Activated CD4-positive, CD25-positive, alpha-beta regulatory T cell treated with anti-CD3 and anti-CD28 coated beads, Interleukin-2, amount 50 U/mL, for 16 hours (primary cell): ENCODE results near the gene TUBB2B.
"Not testable (repeated sequence)": the region's sequence is repeated elsewhere in the genome, so short reads cannot be mapped to it uniquely, and the experiment has no call there.

Experiments used
- DNase-seq: peaks from one replicate; pipeline ENCODE4 v3.0.0-alpha.2; 2020; ENCODE audit warnings: low read depth, low spot score

Gene TUBB2B

DNA sequence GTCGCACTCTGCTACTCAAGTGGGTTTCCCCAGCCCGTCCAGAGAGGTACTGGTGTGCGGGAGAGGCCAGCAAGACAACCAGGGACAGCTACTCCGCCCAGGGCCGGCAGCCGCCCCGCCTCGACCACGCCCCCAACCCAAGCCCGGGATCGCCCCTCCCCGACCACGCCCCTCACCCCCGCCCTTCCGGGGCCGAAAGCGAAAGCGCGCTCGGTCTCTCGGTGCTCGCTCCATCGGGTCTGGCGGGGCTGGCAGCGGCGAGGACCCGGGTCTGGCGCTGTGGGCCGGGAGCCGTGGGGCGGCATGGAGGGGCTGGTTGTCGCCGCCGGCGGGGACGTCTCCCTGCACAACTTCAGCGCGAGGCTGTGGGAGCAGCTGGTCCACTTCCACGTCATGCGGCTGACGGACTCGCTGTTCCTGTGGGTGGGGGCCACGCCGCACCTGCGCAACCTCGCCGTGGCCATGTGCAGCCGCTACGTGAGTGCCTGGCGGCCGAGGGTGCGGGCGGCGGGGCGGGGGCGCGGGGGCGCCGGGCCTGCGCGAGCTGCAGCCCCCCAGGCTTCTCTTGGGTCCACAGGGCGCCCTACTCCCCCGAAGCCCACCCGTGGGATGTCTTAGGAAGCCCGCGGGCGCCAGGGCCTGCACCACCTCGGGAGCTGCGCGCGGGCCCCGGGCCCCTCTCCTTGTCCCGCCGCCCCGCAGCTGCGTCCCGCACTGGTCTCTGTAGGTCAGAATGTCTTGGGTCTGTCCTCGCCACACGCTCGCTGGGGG lies 31.5 kb upstream of the TUBB2B start, which contains the start of gene PSMG4:
PSMG4 (plus strand) TSS at position 228 of the 771 bp plus-strand sequence; CDS start at position 304, 76 bp downstream.
- peak; percentile 89 for DNase-seq

DNA sequence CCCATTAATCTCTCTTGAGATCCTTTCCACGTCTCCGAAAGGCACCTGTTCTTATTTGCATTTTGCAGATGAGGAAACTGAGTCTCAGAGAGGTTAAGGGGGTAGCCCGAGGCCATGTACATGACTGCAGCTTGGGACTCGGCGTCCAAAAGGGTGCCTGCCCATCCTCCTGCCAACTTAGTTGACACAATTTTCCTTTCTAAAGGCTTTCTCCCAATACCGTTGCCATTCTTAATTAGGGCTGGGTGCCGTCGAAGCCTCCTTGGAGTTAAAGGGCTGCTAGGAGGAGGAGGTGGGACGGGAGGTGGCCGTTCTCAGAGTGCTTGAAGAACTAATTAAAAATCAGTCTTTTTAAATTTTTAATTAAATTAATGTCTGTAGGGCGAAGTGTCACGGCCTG lies 30.7 kb upstream of the TUBB2B start:
- no peak for DNase-seq

DNA sequence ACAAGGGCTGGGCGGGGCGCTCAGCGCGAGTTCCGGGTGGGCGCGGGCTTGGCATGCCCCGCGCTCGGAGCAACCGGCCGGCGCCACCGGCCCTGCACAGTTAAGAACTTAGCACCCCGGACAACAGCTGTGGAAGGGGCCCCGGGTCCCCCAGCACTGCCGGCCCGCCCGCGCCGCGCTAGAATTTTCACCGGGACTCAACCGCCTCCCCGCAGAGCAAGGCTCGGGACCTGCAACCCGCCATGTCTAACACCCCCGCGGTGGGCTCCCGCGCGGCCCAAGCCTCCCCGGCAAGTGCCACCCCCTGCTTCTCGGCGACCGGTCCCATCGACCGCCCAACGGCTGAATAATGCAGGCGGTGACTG lies 26.1 kb upstream of the TUBB2B start:
- DNase-seq, result no peak

DNA sequence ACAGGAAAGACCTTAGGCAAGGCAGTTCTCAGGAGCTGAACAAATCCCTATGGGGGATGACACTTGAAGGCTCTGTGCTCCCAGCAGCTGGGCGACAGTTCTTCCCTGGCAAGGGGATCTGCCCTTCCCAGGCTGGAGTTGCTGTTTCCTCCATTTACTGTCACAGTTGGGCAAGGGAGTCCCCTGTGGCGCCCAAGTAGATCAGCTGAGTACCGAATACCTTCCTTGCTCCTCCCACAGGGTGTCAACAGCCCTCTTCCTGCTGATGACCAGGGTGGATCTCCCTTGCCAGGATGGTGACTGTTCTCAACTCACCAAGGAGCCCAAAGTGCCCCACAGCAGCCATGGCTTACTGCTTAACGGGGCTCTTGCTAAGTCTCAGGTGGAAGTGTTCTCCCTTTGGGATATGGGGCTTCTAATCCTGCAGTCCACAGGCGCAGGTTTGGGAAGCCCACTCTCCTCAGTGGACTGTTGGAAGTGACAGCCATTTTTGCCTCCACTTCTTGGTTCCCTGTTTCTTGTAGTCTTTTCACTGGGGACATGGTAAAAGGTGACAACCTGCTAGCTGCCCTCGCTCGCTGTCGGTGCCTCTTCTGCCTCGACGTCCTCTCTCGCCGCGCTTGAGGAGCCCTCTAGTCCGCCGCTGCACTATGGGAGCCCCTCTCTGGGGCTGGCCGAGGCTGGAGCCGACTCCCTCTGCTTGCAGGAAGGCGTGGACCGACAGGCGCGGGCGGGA lies 25.6 kb upstream of the TUBB2B start:
- DNase-seq, result no peak

DNA sequence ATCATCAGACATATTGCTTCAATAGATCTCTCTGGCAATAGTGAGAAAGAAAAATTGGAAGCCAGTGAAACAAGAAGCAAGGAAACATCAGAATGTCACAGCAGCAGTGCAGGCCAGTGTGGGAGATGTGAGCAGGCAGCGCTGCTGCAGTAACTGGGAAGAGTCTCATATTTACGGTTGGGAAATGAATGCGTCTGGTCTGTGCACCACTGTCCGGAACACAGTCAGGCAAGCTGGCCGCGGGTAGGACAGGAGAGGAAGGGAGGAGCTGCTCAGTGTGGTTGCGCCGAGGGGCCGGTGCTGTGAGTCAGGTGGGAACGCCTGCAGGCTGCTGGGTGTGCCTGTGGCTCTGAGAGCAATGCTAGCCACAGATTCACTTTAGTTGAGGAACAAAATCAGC lies 24.9 kb upstream of the TUBB2B start:
- no peak for DNase-seq

DNA sequence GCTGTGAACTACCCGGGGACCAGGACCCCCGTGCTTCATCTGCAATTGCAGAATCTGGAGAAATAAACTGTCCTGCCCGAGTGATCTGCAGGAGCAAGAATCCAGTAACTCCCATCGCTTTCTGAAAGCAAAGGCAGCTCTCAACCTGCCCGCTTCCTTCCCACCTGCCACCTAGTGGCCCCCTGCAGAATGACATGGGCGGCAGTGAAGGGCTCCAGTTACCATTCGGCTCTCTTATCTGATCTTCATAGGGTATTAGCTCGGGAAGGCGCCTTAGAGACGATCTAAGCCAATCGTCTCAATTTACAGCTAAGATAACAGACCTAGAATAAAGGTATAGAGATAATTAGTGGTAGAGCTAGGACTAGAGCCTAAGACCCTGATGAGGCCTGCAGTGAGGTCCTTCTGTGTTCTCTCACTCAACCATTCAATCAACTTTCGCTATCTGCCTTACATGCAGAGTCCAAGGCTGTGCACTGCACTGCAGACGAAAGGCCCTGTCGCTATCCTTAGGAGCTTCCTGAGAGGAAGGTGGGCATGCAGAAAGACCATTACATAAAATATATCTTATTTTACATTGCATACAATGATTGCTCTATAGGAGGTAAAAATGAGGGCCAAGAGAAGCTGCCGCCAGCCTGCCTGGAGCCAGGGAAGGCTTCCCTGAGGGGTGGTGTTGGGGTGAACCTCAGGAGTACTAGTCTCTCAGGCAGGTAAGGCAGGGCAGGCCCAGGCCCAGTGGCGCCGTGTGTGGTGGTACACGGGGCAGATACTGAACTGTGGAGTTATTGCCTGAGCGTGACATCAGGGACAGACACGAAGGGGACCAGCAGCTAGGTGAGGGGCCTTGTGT lies 24.2 kb upstream of the TUBB2B start:
- DNase-seq, result peak; percentile 63

DNA sequence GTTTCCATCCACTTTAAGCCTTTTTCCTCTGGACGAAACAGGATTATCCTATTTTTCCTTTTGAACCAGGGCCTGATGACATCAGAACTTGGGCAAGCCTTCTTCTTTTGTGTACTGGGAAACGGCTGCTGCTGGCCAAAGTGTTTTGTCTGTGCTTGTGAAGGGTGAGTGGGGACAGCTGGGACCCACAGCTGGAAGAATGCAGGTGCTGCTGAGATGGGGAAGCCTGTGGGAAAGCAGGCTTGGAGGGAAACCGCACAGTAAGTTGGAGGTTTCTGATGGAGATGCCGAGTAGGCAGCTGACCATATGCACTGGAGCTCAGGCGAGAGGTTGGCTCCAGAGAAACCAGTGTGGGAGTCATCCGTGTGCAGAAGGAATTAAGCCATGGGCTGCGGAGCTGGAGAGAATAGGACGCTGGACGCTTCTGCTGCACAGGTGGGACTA lies 22.8 kb upstream of the TUBB2B start:
- no peak for DNase-seq

DNA sequence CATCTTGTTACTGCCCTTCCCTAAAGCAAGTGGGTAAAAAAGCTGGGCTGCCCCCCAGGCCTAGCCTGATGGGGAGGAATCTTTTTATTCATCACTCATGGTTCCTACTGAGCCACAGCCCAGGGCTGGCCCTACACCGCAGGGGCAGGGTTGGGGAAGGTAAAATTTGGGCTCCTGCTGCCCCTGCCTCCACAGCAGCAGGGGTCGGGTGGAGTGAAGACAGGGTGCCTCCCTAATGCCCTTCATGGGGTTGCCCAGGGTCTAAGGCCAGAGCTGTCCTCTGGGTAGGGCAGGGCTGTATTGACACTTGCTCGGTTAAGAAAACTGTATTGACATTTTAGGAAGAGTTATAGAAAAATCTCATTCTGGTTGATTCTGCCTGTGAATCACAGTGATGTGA lies 22.4 kb upstream of the TUBB2B start:
- DNase-seq, result no peak

DNA sequence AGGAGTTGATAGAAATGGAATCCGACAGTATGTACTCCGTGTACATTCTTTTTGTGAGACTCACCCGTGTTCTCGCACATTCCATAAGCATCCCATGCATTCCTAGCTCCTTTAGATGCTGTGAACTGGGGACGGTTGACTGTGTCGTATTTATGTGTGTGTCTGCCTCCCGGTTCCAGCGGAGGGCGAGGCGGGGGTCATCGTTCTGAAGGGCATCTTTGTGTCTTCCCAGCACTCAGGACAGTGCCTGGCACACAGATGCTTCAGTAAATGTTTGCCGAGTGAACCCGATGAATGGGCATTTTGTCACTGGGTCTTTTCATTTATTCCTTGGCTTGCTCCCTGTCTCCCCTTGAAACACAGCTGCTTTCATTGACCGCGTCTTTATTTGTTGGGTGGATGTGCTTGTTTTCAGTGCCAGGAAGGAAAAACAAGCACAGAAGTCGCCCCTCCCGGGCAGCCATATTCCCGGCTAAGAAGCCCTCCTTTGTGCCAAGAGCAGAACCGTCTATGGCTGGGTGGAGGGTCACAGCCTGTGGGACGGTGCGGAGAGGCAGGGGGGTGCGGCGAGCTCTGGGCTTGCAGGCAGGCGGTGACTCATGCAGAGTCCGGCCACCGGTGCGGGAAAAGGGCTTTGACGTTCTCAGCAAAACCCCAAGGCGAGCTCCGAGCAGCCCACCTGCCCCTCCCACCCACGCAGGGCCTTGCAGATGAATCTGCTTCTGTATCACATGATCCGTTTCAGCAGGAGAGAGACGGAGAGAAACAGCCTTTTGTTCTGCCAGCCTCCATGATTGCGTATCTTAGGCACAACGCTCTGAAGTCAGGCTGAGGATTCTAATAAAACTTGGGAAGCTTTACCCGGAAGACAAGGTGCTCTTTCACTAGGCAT lies 20.0 kb upstream of the TUBB2B start:
- DNase-seq, result no peak

DNA sequence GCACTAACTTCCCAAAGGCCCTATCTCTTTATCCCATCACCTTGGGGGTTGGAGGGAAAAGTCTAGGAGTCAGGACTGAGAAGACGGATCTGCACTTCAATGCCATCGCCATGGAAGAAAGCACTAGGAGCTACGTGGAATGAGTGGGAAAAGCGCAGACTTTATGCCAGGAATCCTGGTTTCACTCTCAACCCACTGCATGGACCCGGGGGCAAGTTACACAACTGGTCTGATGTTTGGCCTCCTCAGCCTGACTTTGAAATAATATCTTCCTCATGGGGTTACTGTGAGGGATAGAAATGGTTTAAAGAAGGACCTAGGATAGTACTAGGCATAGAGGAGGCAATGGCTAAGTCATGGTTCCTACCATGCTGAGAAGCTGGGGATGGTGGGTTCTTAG lies 17.8 kb upstream of the TUBB2B start:
- no peak for DNase-seq

DNA sequence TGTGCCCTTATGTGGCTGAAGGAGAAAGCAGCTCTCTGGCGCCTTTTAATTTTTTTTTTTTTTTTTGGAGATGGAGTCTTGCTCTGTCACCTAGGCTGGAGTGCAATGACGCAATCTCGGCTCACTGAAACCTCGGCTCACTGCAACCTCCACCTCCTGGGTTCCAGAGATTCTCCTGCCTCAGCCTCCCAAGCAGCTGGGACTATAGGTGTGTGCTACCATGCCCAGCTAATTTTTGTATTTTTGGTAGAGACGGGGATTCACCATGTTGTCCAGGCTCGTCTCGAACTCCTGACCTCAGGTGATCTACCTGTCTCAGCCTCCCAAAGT lies 17.3 kb upstream of the TUBB2B start:
- not testable (repeated sequence) for DNase-seq

DNA sequence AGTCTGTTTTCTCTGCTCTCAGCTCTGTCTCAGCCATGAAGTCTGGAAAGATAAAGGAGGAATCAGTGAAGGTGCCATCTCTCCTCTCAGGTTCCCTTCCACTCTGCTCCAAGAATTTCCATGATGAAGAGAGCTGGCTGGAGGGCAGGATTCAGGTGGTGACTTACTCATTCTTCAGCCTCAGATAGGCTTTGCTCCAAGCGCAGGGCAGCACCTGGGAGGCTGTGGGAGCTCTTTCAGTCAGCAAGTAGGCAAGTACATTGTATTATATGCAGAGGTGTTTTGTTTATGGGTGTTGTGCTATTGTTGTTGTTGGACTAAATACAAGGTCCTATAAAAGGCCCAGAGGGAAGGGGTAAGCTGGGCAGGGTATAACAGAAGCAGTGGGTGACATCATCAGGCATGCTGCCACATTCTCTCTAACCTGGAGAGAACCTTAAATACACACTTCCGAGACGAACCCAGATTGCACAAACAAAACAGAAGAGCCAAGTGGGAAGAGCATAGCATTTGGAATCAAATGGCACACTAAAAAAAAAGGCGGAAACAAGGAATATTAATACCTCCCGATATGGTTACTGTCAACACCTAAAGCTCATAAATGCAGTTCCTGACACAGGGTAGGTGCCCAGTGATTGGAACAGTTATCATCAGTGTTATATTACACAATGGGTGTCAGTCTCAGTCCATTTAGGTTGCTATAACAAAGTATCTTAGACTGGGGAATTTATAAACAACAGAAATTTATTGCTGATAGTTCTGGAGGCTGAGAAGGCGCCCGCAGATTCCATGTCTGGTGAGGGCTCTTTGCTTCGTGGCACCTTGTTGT lies 16.8 kb upstream of the TUBB2B start:
- DNase-seq, result no peak

DNA sequence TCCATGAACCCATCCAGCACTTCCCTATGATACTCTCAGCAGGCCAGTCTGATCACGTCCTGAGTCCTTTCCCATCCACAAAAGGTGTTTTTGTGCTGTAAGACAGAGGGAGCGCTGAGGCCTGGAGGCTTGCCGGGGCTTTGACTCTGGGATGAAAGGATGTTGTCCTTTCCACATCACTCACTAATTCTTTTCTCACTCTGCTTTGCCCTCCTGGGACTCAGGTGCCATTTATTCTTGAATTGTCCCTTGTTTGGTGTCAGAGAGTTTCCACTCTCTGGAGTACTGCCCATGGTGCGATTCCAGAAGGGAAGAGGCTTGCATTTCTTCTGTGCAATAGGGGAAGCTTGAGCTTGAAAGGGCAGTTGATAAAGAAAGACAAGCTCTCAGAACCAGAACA lies 15.3 kb upstream of the TUBB2B start:
- no peak for DNase-seq

DNA sequence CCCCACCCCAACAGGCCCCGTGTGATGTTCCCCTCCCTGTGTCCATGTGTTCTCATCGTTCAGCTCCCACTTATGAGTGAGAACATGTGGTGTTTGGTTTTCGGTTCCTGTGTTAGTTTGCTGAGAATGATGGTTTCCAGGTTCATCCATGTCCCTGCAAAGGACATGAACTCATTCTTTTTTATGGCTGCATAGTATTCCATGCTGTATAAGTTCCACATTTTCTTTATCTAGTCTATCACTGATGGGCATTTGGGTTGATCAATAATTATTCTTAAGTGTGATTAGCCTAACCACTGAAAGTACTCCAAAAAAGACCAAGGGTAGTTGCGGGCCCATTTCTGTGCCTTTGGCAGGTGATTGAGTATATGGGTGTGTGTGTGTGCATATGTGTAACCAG lies 14.3 kb upstream of the TUBB2B start:
- DNase-seq, result not testable (repeated sequence)

DNA sequence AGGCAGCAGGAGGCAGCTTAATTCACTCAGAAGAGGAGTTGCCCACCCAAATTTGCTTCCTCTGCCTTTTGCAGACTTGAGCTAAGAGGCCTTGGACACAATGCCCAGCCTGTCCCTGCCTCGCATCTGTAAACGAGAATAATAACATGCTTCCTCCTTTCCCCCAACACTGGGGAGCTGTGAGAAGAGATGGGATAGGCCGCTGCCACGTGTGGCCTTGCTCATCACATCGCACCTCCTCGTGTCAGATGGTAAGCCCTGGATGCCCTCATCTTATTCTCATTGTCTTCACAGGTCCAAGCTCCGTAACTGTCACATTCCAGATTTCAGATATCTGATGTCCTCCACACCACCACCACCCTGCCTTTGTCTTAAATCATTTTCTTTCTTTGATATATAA lies 13.1 kb upstream of the TUBB2B start:
- DNase-seq, result no peak

DNA sequence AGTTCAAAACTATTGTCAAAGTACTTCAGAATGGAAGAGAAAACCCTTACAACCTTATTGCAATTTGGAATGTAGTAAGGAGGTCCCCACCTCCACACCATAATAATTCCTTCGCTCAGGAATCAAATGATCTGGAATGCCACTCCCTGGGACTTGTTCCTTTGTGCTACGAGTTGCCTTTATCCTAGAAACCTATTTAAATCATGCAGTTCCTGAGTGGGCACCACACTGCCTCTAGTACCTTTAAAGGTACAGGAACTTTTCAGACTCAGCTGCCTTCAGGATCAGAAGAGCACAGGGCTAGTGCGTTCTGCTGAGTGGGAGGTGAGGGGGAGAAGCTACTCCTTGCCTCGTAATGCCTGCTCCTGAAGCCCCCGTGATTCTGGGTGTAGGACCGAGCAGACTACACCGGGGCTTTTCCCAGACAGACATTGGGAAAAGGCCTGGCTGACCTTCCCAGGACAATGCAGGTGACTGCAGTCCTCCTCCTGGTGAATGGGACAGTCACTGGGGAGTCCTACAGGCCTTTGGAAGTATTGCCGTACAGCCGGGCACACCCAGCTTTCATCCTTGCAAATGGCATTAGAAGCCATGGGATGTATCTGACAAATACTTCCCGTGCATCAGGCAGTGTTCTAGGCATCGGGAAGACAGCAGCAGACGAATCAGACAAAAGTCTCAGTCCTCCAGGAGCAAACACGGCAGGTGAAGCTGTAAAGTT lies 11.8 kb upstream of the TUBB2B start:
- DNase-seq, result no peak

DNA sequence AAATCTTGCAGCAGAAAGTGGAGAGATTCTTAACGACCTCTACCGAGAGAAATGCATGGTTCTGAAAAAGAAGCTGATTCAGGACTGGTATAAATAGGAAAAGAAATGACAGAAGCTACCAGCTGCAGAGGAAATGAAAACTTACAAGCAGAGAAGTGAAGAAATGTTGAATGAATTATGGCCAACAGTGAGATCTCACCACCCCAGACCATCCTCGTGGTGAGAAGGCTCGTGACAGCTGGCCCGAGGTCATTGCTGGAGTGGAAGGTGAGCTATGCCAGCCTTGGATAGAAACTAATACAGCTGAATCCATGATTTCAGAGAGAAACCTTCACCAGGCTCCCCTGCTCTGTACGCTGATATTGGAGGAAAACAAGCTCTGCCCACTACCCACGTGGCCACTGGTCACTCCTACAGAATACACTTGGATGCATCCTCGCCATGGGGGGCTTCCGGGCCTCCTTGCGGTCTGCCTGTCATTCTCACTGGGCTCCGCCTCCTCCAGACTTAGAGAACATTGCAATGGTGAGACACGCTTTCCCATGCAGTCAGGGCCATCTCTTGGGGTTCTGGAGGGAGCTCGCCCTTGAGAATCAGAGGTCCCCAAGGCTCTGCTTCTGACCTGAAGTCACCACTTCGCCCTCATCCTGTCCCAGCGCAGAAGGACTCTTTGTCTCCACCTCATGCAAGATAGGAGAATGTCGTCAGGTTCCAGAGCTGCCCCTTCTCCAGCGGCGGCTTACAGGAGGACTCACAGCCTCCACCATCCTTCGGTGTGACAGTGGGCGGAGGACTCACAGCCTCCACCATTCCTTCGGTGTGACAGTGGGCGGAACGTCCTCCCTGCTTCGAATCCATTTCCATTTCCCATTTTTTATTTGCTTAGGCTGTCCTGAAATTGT lies 10.6 kb upstream of the TUBB2B start:
- no peak for DNase-seq

DNA sequence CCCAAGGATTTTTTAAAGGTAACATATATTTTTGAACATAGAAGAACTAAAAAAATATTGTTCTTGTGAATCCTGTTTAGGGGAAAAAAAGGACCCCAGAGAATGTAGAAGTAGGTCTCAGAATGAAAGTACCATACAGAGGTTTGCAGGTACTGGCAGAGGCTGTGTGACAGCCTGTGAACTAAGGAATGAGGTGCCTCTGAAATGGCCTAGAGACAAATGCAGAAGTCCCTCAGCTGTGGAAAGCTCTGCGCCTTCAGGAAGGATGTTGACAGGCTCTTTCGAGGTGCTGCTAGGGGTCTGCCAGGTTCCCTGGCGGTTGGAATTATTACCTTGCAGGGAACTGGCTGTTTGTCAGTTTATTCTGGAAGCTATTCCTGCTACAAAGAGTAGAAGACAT lies 8.6 kb upstream of the TUBB2B start:
- no peak for DNase-seq

DNA sequence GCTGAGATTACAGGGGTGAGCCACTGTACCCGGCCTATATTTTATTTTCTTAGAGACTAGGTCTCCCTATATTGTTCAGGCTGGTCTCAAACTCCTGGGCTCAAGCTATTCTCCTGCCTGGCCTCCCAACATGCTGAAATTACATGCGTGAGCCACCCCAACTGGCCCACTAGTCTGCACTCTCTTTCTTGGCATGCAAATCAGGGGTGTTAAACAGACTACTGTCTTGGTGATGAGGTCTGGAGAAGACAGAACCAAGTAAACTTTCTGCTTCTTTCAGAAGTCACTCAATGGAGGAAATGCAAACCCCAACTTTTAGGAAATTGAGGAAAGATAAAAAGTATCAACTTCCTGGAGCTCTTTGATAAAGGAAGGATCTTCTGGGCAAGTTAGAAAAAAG lies 8.0 kb upstream of the TUBB2B start:
- DNase-seq, result no peak
